HuH-7 (cell line): ENCODE results near the gene TTC7B.

ENCODE experiments used
- DNase-seq: peaks from one replicate; pipeline ENCODE4 v3.0.0; 2011; ENCODE audit warnings: low spot score

Gene TTC7B

GRCh38 chr14:90703841-90704737 lies 112.1 kb downstream of the TTC7B start:
- DNase-seq: no peak

DNA sequence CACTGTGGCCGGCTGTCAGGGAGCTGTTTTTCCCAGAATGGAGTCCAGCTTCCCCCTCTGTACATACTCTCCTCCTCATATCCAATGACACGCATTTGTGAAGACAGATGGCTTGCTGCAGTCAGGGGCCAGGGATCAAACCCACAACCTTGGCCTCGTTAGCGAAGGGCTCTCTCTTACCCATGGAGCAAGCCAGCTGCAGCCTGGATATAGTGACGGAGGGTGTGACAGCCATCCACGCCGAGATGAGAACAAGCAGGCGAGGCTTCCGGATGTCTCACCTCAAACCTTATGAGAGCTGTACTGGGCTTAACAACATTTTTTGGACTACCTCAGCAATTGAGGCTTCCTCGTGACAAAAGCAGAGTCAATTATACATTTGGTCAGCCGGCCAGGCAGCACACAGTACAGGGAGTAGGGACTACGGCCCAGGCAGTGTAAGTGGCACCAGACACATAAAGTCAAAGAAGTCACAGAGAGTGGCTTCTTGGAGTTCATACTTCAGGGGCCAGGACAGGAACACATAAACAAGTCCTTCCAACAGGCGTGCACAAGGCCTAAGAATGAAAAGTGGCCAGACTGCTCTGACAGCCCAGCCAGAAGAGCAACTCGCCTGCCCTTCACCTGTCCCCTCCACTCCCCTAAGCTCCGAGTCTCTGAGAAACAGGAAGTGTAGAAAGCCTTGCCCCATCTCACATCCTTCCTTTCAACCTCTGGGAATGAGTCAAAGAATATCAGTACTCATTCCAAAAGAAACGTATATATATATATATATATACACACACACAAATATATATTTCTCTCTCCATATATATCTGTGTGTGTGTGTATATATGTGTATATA lies 115.1 kb downstream of the TTC7B start:
- no peak for DNase-seq

DNA sequence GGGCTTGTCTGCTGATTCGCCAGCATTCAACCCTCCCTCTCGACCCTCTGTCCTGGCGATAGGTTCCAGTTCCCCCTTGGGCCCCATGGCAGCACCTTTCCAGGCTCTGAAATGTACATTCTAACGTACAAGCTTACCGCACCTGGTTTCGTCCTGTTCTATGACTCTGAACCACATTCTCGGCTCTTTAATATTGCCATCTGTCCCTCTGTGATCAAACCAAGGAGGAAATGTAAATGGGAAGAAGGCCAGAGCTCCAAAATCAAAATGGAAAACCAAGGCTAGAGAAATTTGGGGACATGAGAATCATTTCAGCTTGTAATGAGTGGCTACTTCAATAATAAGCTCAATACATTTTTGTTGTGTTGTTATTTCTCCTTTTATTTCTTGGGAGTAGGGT lies 117.2 kb downstream of the TTC7B start:
- DNase-seq: no peak

GRCh38 chr14:90698379-90698869 lies 117.8 kb downstream of the TTC7B start:
- no peak for DNase-seq

GRCh38 chr14:90697577-90698206 lies 118.5 kb downstream of the TTC7B start:
- DNase-seq: peak; percentile 65

DNA sequence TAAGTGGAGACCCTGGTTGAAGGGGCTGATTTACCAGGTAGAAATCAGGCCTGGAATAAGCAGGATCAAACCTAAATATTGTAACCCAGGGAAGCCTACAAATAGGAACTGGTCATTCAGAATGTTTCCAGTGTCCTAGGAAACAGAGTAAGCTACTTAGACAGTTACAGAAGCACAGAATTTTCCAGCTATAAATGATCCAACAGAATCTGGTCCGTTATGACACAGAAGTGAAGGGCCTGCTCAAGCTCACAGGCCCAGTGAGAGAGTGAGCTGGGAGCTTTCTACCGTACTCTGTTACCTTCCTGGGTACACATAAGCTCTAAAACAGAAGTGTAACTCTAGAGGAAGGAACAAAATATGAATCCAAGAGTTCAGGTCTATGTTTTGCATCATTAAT lies 119.1 kb downstream of the TTC7B start:
- no peak for DNase-seq

- DNase-seq: no peak
Observed at GRCh38 chr14:90696720-90697119, 119.5 kb downstream of the TTC7B start.

GRCh38 chr14:90695997-90696660 lies 120.1 kb downstream of the TTC7B start:
- DNase-seq: no peak

DNA sequence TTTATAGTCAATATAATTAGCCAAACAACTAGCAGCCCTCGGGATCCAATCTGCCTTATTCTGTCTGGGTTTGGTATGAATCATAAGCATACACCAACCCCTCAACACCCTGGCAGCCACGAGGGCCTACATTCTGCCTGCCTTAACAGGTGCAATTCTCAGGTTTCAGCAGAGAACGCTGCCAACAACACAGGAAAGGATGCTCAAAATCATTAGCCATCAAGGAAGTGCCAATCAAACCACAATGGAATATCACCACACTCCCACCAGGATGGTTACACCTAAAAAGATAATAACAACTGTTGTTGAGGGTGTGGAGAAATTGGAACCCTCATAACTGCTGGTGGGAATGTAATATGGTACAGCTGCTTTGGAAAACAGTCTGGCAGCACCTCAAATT lies 122.8 kb downstream of the TTC7B start:
- DNase-seq: no peak

DNA sequence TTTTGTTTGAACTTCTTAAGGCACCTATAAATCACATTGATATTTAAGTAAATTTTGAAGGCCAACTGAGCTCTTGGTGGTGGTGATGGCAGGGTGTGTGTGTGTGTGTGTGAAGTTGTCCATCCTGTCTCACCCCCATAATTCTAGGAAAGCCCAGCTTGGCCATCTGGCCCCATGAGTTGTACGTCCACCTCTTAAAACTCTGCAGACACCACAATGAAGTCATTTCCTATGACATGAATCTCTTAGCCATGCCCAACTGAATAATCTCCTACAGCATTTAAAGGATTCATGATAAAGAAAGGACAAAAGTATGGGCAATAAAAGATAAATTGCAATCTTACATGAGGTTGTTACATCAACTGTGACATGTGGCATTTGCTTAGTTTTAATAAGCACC lies 123.4 kb downstream of the TTC7B start:
- DNase-seq: no peak

GRCh38 chr14:90692061-90692460 lies 124.2 kb downstream of the TTC7B start:
- no peak for DNase-seq

- no peak for DNase-seq
Observed at GRCh38 chr14:90691627-90692026, 124.6 kb downstream of the TTC7B start.

- no peak for DNase-seq
Observed at GRCh38 chr14:90687680-90688079, 128.6 kb downstream of the TTC7B start.

GRCh38 chr14:90682615-90683014 lies 133.6 kb downstream of the TTC7B start:
- no peak for DNase-seq

- DNase-seq: no peak
Observed at GRCh38 chr14:90681929-90682328, 134.3 kb downstream of the TTC7B start.

GRCh38 chr14:90678846-90679362 lies 137.3 kb downstream of the TTC7B start:
- DNase-seq: no peak

- no peak for DNase-seq
Observed at GRCh38 chr14:90678420-90678819, 137.8 kb downstream of the TTC7B start.

- DNase-seq: no peak
Observed at GRCh38 chr14:90677484-90678050, 138.7 kb downstream of the TTC7B start.

- DNase-seq: no peak
Observed at GRCh38 chr14:90676912-90677311, 139.3 kb downstream of the TTC7B start.

GRCh38 chr14:90676356-90676755 lies 139.9 kb downstream of the TTC7B start:
- DNase-seq: no peak

GRCh38 chr14:90675399-90675798 lies 140.8 kb downstream of the TTC7B start:
- DNase-seq: no peak
